ENCODE data around the gene PPP2R5A.
"Not testable (repeated sequence)": the region's sequence is repeated elsewhere in the genome, so short reads cannot be mapped to it uniquely, and the experiment has no call there.

PPP2R5A gene

DNA sequence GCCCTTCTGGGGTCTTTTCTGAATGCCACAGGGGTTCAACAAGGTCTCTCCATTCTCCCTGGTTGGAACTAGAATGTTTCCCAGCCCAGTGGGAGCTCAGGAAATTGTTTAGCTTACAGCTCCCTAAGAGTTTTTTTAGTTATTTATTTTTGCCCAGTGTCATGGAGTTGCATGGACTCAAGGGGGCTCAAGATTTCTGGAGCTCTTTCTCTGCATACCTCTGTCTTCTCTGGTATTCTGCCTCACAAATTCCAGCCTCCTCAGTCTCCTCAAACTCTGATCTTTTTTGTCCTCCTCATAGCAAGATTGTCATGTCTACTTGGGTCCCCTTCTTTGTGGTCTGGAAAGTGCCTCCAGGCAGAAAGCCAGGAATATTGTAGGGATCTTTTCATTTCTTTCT, 15.9 kb upstream of the PPP2R5A start:
- no peak for DNase-seq

GRCh38 chr1:212270564-212270963, 14.6 kb upstream of the PPP2R5A start:
- DNase-seq, result no peak

GRCh38 chr1:212271234-212271633, 14.0 kb upstream of the PPP2R5A start:
- DNase-seq, result no peak

GRCh38 chr1:212271823-212272485, 13.3 kb upstream of the PPP2R5A start:
- no peak for DNase-seq

DNA sequence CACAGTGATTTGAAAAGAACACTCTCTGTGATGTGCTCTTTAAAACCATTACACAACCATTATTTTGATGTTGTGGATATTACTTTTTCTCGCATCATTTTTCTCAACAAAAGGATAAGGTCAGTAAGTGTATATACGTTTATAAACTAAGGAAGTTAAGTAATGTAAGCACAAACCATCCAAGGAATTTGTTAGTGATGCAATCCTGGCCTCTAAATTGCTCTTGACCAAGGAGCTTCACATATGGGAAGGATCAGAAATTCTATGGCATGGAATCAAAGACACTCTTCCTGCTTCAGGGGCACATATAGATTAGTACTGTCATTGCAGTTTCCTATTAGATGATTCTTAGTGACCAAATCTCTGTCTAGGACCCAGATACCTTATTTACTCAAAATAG, 3.6 kb upstream of the PPP2R5A start:
- no peak for DNase-seq

- DNase-seq, result peak; percentile 20
These were observed 1.5 kb upstream of the PPP2R5A start for GRCh38 chr1:212283741-212284140.

DNA sequence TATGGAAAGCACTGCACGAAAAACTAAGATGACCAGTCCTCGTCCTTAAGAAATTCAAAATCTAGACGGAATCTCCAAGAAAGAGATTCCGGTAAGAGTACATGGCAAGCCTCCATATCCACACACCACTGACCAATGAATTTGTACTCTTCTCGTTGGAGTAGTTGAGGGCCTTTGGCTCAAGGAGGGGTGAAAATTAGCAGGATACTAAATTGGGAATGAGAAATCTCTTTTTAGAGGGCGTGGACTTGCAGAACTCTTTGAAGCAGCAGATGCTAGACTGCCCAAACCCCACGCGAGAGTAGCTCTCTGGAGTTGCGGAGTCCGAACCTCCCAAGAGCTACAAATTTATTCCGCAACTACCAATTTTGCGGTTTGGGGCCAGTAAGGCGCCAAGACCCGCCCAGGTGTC, 872 bp upstream of the PPP2R5A start:
- DNase-seq, result no peak

DNA sequence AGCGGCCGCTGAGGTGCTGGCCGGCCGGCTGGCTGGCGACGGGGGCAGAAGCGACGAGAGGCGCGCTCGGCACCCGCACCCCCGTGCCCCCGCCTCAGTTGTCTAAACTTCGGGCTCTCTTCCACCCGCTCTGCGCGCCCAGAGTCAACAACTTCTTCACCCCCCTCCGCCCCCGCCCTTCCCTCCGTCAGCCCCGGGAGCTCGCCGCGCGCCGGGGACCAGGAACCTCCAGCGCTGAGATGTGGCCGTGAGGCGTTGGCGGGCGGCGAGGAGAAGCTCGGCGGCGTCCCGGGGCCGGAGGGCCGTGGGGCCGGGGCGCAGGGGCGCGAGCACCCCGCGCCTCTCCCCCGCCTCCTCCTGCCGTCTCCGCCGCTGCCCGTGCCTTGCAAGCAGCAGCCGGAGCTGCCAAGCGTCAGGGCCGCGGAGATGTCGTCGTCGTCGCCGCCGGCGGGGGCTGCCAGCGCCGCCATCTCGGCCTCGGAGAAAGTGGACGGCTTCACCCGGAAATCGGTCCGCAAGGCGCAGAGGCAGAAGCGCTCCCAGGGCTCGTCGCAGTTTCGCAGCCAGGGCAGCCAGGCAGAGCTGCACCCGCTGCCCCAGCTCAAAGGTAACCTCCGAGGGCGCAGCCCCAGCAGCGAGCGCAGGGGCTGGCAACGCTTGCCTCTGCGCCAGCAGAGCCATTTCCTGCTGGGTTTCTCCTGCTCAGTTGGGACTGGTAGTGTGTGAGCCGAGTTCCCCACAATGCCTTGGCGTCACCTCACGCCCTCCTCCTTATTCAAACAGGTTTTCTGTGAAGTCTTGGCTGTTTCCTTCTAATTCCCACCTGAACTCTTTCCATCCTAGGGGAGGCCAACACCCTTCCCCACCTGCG, 710 bp downstream of the PPP2R5A start:
- DNase-seq, result peak; percentile 75

DNA sequence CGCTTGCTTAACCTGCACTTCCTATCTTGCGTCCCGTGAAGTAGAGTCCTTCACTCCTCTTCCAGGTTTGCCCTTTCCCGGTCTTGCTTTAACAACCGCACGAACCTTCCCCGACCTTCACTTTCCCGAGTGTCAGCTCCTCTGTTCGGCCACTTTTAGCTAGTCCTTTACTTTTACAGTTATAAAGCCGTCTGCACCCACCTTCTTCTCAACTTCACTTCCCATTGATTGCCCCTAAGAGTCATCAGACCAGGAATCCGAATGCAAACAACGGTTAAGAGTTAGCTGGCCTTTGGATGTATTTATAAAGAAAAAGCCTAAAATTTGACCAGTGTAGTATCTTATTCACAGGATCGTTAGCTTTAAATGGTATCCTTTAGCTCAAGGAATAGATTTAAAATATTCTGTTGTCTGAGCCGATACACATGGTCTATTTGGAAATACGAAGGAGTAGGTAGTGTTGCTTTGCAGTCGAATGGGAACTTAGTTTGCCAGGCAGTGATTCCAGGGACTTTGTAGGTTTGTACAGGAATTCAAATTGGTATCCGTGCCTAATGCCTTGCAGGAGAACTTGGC, 1.4 kb downstream of the PPP2R5A start:
- no peak for DNase-seq

DNA sequence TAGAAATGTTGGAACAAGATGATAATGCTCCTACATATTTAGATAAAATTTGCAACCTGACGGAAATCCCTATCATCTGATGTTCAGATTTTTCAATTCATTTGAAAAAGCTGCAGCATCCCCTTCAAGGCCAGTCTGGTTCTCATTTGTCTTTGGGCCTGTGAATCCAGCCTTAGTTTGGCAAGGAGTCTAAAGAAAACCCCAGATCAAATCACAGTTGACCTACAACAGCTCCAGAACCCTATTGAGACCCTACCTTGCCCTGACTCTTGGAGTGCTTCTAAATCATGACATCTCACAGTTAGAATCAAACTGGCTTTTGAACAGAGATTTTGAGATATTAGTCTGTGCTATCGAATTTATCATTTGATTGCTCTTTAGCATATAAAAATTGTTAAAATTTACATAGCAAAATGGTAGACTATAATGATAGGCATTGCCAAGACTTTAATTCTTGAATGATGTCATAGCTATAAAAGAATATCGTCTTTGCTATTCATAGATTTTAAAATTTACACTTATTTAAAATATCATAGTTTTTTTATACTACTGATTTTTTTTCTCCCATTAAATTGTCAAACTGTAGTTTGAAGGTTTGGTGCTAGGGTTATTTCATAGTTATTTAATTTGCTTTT, 2.2 kb downstream of the PPP2R5A start:
- no peak for DNase-seq

GRCh38 chr1:212287995-212288394, 2.8 kb downstream of the PPP2R5A start:
- not testable (repeated sequence) for DNase-seq

GRCh38 chr1:212288615-212289014, 3.4 kb downstream of the PPP2R5A start:
- no peak for DNase-seq

- no peak for DNase-seq
These were observed 4.3 kb downstream of the PPP2R5A start for GRCh38 chr1:212289262-212290077.

- peak; percentile 13 for DNase-seq
These were observed 5.4 kb downstream of the PPP2R5A start for GRCh38 chr1:212290608-212291007.

GRCh38 chr1:212291505-212292134, 6.4 kb downstream of the PPP2R5A start:
- peak; percentile 79 for DNase-seq

DNA sequence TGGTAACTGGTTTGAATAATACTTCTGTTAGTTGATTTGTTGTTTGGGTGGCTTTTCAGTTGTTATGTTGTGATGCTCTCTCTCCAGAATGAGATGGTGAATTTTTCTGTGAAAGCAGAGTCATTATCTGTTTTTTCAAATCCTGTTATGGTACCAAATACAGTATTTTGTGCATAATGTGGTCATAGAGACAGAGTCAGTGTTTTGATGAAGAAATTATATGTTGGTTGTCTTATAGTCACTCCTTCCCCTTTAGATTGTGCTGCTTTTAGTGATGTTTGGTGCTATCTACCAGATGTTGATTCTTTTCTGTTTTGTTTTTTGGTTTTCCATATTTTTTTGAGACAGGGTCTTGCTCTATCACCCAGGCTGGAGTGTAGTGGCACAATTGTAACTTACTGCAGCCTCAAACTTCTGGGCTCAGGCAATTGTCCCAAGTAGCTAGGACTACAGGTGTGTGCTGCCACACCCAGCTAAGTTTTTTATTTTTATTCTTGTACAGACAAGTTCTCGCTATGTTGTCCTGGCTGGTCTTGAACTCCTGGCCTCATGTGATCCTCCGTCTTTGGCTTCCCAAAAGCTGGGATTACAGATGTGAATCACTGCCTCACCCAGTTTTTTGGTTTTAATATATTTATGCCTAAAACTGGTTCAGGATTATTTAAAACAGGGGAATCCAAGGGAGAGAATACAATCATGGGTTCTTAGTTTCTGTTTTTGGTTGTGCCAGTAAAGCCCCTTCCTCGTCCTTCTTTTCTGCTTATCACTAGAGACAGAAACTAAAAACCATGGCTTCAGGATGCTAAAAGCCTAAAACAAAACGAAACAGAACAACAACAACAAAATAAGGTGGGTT, 7.3 kb downstream of the PPP2R5A start:
- no peak for DNase-seq

DNA sequence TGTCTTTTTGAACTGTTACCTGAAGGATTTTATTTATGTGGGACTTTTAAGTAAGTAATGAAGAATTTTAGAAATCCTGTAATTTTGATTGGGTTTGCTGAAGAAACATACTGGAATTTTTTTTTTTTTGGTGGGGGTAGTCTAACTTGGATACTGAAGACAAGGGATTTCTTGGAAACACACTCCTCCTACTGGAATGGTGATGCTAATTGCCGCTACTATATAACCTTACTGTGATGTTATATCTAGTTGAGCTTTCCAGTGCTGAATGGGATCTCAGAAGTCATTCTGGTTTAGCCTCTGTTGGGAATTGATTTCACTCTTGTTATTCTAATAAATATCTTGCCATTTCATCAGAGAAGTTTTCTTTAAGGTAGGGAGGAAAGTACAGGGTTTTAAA, 8.4 kb downstream of the PPP2R5A start:
- no peak for DNase-seq

DNA sequence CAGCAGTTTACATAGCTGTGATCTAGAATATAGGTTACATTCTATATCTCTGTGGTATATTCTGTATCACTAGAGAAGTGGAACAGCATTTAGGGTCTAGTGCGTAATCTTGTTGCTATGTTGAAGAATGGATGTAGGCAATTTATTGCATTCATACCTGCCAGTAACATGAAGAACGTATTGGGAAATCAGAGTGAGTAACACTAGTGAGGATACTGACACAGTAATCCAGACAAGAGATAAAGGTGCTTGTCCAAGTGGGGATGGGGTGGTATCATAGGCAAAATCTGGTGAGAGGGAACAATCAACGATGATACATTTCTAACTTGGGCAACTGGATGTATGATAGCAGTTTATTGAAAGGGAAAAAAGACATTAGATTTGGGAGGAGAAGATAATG, 9.8 kb downstream of the PPP2R5A start:
- DNase-seq, result no peak

GRCh38 chr1:212295579-212295978, 10.4 kb downstream of the PPP2R5A start:
- DNase-seq, result no peak

DNA sequence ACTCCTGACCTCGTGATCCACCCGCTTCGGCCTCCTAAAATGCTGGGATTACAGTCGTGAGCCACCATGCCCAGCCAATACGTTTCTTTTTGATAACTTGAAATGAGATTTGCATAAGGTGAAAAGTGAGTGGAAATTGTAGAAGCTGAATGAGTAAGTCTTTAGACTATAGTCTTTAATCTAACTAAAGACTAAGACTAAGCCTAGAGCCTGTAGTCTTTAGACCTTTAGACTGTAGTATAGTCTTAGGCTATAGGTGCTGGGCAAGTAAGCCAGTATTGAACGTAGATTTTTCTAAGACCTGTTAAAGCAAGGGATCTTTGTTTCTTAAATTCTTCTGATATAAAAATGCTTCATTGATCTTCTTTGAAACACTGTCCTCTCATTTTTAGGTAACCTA, 12.1 kb downstream of the PPP2R5A start:
- DNase-seq, result no peak

GRCh38 chr1:212301580-212301979, 16.4 kb downstream of the PPP2R5A start:
- DNase-seq, result no peak
